ENCODE data around the gene WASHC2A. TPM values are rescaled to one million over a fixed set of nuclear protein-coding genes. Genes with fewer than 3 reads are reported as not detected.
"Not testable (repeated sequence)": the region's sequence is repeated elsewhere in the genome, so short reads cannot be mapped to it uniquely, and the experiment has no call there.

Gene WASHC2A
- total RNA-seq, 2 experiments from 2014 or later = 31.0 to 36.9 TPM

DNA sequence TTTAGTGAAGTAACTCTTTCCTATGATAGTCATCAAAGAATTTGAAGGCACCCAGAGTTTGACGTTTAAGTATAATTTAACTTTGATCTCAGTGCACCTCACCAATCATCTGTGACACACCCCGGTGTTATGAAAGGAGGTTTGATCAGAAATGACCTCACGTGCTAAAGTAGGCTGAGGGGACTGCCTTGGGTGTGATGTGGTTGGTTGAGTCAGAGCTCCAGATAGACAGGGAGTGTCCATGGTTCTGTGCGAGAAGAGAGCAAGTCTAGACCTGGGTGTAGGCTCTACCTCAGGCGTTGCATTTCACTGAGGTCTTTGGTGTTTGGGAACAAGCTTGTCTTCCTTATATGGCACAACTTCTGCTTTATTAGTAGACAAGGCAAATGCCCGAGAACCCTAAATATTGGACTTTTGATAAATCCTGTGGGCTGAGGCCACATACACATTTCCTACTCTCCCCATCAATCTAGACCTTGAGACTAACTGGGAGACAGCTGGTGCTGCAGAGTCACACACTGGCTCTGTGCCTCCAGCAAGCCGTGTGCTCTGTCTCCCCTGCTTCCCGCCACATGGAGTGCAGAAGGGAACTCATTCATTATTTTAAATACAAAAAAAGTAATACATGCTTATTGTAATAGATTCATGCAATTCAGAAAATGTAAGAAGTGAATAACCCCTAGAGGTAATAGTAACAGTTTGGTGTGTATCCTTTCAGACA is 63.7 kb downstream of the WASHC2A start:
- POLR2A ChIA-PET = not testable (repeated sequence)

DNA sequence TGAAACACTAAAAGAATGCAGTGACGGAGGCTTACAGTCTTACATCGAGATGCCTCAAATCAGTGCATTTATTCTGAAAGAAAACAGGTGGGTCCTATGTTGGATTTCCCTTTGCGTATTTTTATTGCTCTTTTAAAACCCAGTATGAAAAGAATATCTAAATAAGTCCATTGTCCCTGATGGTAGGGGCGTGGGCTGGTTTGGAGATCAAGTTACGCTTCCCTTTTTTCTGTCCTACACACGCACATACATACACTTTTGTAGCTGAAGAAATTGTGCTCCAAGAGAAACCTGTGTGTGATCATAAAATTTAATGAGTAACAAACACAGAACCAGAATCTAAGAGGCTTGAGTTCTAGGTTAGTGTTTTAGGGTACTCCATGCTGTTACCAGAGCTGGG is 64.6 kb downstream of the WASHC2A start:
- H3K9me3 Mint-ChIP-seq (ENCODE audit: insufficient read depth); H3K4me3 Mint-ChIP-seq; POLR2A ChIA-PET; ATAC-seq; H3K27me3 Mint-ChIP-seq (ENCODE audit: low read depth); H3K27ac Mint-ChIP-seq; CTCF ChIA-PET; DNase-seq; H3K4me1 Mint-ChIP-seq (ENCODE audit: low read depth): not testable (repeated sequence)
- peaks cover 35% of the 10 kb centered on the region for H3K36me3 Mint-ChIP-seq (ENCODE audit: low read depth)

More for the DNA sequence above, 63.7 kb downstream of the WASHC2A start:
- H3K4me1 Mint-ChIP-seq (ENCODE audit: low read depth); H3K9me3 Mint-ChIP-seq (ENCODE audit: insufficient read depth); DNase-seq; H3K4me3 Mint-ChIP-seq; ATAC-seq; H3K27me3 Mint-ChIP-seq (ENCODE audit: low read depth); CTCF ChIA-PET; H3K27ac Mint-ChIP-seq: not testable (repeated sequence)
- peaks cover 37% of the 10 kb centered on the region for H3K36me3 Mint-ChIP-seq (ENCODE audit: low read depth)

DNA sequence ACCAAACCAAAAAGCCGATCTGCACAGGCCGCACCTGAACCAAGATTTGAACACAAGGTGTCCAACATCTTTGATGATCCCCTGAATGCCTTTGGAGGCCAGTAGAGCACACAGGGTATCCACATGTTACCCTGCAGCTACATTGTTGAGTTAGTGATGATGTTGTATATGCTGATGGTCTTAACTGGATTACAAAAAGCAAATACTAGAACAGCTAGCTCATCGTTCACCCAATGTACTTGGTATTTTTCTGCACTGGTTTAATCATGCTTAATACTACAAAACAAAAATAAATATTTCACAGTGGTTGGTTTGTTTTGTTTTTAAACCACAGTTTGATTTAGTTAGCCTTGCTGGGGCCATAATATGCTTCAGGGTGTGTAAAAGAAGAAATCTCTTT is 65.1 kb downstream of the WASHC2A start:
- H3K36me3 Mint-ChIP-seq (ENCODE audit: low read depth) = peaks cover 35% of the 10 kb centered on the region
- H3K9me3 Mint-ChIP-seq (ENCODE audit: insufficient read depth); ATAC-seq; H3K27ac Mint-ChIP-seq; POLR2A ChIA-PET; DNase-seq; CTCF ChIA-PET; H3K4me3 Mint-ChIP-seq; H3K27me3 Mint-ChIP-seq (ENCODE audit: low read depth); H3K4me1 Mint-ChIP-seq (ENCODE audit: low read depth): not testable (repeated sequence)

DNA sequence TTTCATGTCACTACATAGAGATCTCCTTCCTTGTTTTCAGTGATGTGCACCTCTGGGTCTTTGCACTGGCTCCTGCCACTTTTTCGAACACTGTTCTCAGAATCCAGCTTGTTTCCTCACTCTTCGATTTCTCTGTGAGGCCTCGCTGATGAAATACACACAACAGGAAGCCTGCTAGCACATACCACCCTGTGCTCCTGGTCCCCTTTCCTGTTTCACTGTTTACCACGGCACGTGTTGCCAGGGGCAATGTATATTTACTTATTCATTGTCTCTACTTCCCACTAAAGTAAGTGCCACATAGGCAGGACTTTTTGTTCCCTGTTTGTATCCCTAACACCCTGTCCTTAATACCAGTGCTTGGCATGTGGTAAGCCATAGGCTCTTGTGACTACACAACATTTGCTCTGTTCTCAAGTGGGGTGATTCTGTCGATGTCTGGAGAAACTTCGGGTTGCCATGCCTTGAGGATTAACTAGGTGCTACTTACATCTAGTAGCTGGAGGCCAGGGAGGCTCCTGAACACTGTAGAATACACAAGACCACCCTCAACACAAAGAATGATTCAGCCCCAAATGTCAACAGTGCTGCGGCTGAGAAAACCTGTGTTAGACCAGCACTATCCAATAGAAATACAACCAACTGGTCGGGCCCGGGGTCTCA is 75.9 kb downstream of the WASHC2A start:
- POLR2A ChIA-PET; H3K36me3 Mint-ChIP-seq (ENCODE audit: low read depth); H3K4me3 Mint-ChIP-seq; CTCF ChIA-PET; H3K4me1 Mint-ChIP-seq (ENCODE audit: low read depth); H3K9me3 Mint-ChIP-seq (ENCODE audit: insufficient read depth); H3K27me3 Mint-ChIP-seq (ENCODE audit: low read depth); ATAC-seq: not testable (repeated sequence)
- H3K27ac Mint-ChIP-seq = peak overlapping the region; percentile 15
- DNase-seq = peak; percentile 35

DNA sequence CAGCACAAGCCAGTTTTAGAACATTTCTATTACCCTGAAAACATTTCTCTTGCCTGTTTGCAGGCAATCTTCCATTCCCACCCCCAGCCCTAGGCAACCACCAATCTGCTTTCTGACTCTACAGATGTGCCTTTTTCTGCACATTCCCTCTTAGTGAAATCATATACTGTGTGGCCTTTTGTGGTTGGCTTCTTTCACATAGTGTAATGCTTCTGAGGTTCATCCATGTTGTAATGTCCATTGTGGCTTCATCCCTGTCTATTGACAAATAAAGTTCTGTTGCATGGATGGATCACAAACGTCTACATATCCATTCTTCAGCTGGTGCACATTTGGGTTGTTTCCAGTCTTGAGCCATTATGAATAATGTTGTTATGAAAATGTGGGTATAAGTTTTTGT is 77.8 kb downstream of the WASHC2A start:
- H3K36me3 Mint-ChIP-seq (ENCODE audit: low read depth); DNase-seq; H3K27me3 Mint-ChIP-seq (ENCODE audit: low read depth); H3K4me1 Mint-ChIP-seq (ENCODE audit: low read depth); H3K4me3 Mint-ChIP-seq; H3K9me3 Mint-ChIP-seq (ENCODE audit: insufficient read depth); CTCF ChIA-PET; ATAC-seq; H3K27ac Mint-ChIP-seq; POLR2A ChIA-PET: not testable (repeated sequence)

DNA sequence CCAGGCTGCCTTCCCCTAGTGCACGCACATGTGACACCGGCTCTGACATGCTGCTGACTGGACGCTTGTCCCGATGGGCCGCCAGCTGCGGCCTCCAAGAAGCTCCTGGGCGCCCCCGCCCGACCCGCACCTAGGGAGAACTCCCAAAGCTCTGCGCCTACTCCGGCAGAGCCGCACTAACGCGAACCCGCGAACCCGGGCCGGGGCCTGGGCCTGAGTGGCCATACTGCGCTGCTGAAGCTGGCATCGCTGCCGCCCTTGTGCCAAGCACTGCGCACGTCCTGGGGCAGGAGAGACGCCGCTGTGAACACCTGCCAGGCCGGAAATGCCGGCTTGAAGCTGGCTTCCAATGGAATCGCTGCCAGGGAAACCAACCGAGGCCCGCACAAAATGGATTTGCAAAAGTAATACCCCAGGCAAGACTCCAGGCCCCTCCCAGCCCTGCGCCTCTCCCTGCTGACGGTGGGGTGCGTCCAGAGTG is 85.1 kb downstream of the WASHC2A start:
- DNase-seq (no peak), ATAC-seq (no peak)
- no peak overlapping the region for H3K27ac Mint-ChIP-seq
- no peaks in the 10 kb centered on the region for H3K4me1 Mint-ChIP-seq (ENCODE audit: low read depth)
- ChIA-PET CTCF (no interaction called here), POLR2A (no interaction called here)
- H3K9me3 Mint-ChIP-seq (ENCODE audit: insufficient read depth) = no peaks in the 10 kb centered on the region
- H3K36me3 Mint-ChIP-seq (ENCODE audit: low read depth) = no peaks in the 10 kb centered on the region
- no peak overlapping the region for H3K4me3 Mint-ChIP-seq
- H3K27me3 Mint-ChIP-seq (ENCODE audit: low read depth) = peaks cover 11% of the 10 kb centered on the region

DNA sequence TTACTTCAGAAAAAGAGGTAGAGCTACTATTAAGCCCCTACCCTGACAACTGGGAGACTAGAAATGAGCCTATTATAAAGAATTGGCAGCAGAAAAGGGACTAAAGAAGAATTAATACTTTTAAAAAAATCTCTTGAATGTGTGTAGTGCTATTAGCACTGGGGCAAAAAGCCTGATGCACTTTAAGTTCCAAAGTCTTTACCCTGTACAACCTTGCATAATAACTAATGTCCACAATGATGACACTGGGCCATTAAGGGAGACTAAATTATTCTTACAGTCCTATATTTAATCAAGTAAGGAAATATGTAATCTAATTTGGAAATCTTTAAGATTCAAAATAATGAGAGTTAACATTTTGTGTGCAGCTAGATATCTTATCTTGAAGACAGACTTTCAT is 90.1 kb downstream of the WASHC2A start:
- H3K9me3 Mint-ChIP-seq (ENCODE audit: insufficient read depth); H3K36me3 Mint-ChIP-seq (ENCODE audit: low read depth); CTCF ChIA-PET; H3K4me1 Mint-ChIP-seq (ENCODE audit: low read depth); ATAC-seq; DNase-seq; H3K4me3 Mint-ChIP-seq; POLR2A ChIA-PET; H3K27ac Mint-ChIP-seq: not testable (repeated sequence)
- peaks cover 12% of the 10 kb centered on the region for H3K27me3 Mint-ChIP-seq (ENCODE audit: low read depth)

DNA sequence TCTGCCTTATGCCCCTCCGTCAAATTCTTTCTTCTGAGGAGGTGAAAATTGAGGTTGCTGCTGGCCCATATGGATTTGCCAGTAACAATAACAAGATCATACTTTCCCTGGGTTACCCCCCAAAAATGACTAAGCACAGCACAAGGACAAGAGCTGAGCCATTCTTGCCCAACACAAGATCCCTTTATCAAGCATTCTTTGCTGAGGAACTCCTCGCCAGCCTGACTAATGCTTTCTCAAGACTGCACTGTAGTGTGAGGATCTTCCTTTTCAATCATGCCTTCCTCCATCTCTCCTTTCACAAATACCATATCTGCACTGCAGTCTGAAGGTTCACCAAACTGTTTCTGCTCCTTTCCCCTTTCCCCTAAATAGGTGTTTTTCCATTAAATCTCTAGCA is 92.1 kb downstream of the WASHC2A start:
- CTCF ChIA-PET; H3K27ac Mint-ChIP-seq; ATAC-seq; H3K9me3 Mint-ChIP-seq (ENCODE audit: insufficient read depth); H3K4me3 Mint-ChIP-seq; H3K4me1 Mint-ChIP-seq (ENCODE audit: low read depth); DNase-seq; H3K27me3 Mint-ChIP-seq (ENCODE audit: low read depth); POLR2A ChIA-PET; H3K36me3 Mint-ChIP-seq (ENCODE audit: low read depth): not testable (repeated sequence)

DNA sequence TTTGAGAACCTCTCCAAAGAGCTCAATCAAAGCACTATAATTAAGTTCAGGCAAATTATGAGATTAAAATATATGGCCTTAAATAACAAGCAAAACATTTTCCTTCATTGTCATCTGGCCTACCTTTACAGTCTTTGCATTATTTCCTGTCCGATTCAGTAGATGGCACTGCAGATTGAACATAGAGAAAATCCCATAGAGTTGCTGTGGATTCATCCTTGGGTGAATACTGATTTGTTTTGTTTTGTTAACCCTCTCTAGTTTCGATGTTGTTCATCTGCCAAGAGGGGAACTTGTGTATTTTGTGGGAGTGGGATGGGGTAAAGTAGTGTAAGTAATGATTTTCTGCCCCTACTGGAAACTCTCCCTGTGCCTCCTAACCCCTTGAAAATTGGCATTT is 97.3 kb downstream of the WASHC2A start:
- H3K4me3 Mint-ChIP-seq; H3K27ac Mint-ChIP-seq; POLR2A ChIA-PET; H3K4me1 Mint-ChIP-seq (ENCODE audit: low read depth); H3K36me3 Mint-ChIP-seq (ENCODE audit: low read depth); ATAC-seq; H3K27me3 Mint-ChIP-seq (ENCODE audit: low read depth); H3K9me3 Mint-ChIP-seq (ENCODE audit: insufficient read depth); DNase-seq; CTCF ChIA-PET: not testable (repeated sequence)

DNA sequence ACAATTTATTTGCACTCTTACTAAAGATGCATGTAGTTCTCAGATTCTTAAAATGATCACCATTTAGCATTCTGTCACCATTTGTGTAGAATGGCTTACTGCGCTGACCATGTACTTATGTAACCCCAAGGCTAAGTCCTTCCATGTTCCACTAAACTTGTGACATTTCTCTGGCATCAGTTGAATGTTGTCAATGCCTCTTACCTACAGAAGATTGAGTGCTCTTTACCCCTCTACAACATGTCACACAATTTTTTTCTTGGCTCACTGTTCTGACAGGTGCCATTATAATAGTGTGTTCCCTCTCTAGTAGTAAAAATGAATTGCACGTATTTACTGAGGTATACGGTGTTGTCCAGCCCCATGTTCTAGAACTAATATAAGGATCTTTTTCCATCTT is 100.1 kb downstream of the WASHC2A start:
- POLR2A ChIA-PET; ATAC-seq; DNase-seq; H3K9me3 Mint-ChIP-seq (ENCODE audit: insufficient read depth); H3K27me3 Mint-ChIP-seq (ENCODE audit: low read depth); CTCF ChIA-PET; H3K27ac Mint-ChIP-seq; H3K4me3 Mint-ChIP-seq; H3K36me3 Mint-ChIP-seq (ENCODE audit: low read depth); H3K4me1 Mint-ChIP-seq (ENCODE audit: low read depth): not testable (repeated sequence)

DNA sequence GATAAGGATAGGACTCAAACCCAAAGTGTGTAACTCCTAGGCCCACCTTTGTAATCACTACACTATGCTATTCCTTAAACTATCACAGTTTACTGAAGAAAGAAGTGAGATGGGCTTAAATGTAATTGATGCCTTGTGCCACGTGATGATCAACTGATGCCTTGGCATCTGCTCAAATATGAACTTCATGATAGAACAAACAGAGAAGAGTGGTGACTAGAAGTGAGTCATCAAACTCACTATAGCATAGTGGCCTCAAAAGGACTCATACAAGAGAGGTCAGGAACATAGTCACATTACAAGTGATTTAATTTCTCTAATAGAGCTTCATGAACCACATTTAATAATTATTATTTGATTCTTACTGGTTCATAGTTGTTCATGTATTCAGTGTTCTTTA is 101.8 kb downstream of the WASHC2A start:
- POLR2A ChIA-PET; H3K27ac Mint-ChIP-seq; H3K4me1 Mint-ChIP-seq (ENCODE audit: low read depth); H3K9me3 Mint-ChIP-seq (ENCODE audit: insufficient read depth); CTCF ChIA-PET; H3K36me3 Mint-ChIP-seq (ENCODE audit: low read depth); H3K4me3 Mint-ChIP-seq; DNase-seq; ATAC-seq; H3K27me3 Mint-ChIP-seq (ENCODE audit: low read depth): not testable (repeated sequence)

DNA sequence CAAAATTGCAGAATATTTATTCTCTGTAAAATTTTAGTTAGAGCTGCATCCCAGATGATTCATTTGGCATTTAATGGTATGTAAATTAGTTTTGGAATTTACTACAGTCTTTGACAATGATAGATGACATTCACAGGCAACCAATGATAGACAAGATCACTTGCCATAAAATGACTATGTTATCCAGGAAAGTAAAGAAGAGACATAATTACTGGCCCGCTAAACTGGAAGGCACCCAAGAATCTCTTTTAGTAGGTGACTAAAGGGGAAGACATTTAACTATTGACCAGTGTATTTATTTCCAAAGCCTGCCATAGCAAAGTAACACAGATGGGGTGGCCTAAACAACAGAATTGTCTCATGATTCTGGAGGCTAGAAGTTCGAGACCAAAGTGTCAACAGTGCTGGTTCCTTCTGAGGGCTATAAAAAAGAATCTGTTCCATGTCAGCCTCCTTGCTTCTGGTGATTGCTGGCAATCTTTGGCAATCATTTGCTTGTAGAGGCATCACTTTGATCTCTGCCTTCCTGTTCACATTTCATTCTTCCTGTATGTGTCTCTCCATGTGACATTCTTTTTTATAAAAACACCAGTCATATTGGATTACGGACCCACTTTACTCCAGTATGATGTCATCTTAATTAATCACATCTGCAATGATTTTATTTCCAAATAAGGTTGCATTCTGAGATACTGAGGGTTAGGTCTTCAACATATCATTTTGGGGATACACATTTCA is 107.2 kb downstream of the WASHC2A start:
- H3K9me3 Mint-ChIP-seq (ENCODE audit: insufficient read depth); CTCF ChIA-PET; H3K4me3 Mint-ChIP-seq; H3K27ac Mint-ChIP-seq; DNase-seq; H3K4me1 Mint-ChIP-seq (ENCODE audit: low read depth); H3K36me3 Mint-ChIP-seq (ENCODE audit: low read depth); H3K27me3 Mint-ChIP-seq (ENCODE audit: low read depth); ATAC-seq; POLR2A ChIA-PET: not testable (repeated sequence)
